Natural killer cell (primary cell): ENCODE results near the gene ARID1A. TPM values are rescaled to one million over a fixed set of nuclear protein-coding genes. Genes with fewer than 3 reads are reported as not detected.
"Not testable (repeated sequence)": the region's sequence is repeated elsewhere in the genome, so short reads cannot be mapped to it uniquely, and the experiment has no call there.

Experiments
- ATAC-seq, 3 donors: fragments of 150-1000 bp in 2 of 3; fragments of 200-7000 bp in 1 of 3; cut with Tn5 transposase; 1 replicate in 1 of 3; 2 replicates in 2 of 3; pipeline ENCODE4 v1.10.0; 2021; ENCODE audit warnings: mild to moderate bottlenecking in 2 of 3, moderate library complexity in 2 of 3
- DNase-seq, 2 donors: peaks; one replicate each; pipeline versions ENCODE4 v3.0.0 to v3.0.0-alpha.2; 2013 to 2021; ENCODE audit warnings: mixed read lengths in 1 of 2
- H3K27ac ChIP-seq: one replicate; pipeline ENCODE4 v1.5.1; 2013; ENCODE audit warnings: mild to moderate bottlenecking, low read length
- H3K27me3 ChIP-seq: one replicate; pipeline ENCODE4 v1.6.1; 2013; ENCODE audit warnings: low read length; ENCODE audit not compliant: control insufficient read depth, insufficient read depth
- H3K36me3 ChIP-seq: one replicate; pipeline ENCODE4 v1.6.1; 2013; ENCODE audit warnings: low read length; ENCODE audit not compliant: control insufficient read depth, insufficient read depth
- H3K4me1 ChIP-seq: one replicate; pipeline ENCODE4 v1.6.1; 2013; ENCODE audit warnings: low read length; ENCODE audit not compliant: control insufficient read depth, insufficient read depth
- H3K4me3 ChIP-seq: one replicate; pipeline ENCODE4 v1.5.1; 2013; ENCODE audit warnings: low read length
- H3K9me3 ChIP-seq: one replicate; pipeline ENCODE4 v1.6.1; 2013; ENCODE audit warnings: low read length; ENCODE audit not compliant: control insufficient read depth, insufficient read depth
- H3K27ac Mint-ChIP-seq, 2 donors: one replicate each; pipeline ENCODE4 v1.8.0; 2022; ENCODE audit warnings: mild to moderate bottlenecking in 2 of 2, mixed read lengths in 2 of 2, moderate library complexity in 1 of 2
- H3K27me3 Mint-ChIP-seq, 2 donors: one replicate each; pipeline ENCODE4 v1.8.0; 2022; ENCODE audit warnings: low read depth in 2 of 2, mixed read lengths in 2 of 2
- H3K36me3 Mint-ChIP-seq: one replicate; pipeline ENCODE4 v1.8.0; 2022; ENCODE audit warnings: mixed read lengths
- H3K4me1 Mint-ChIP-seq, 2 donors: one replicate each; pipeline ENCODE4 v1.8.0; 2022; ENCODE audit warnings: mixed read lengths in 2 of 2
- H3K4me3 Mint-ChIP-seq: one replicate; pipeline ENCODE4 v1.8.0; 2022; ENCODE audit warnings: mild to moderate bottlenecking, moderate library complexity, mixed read lengths
- H3K9me3 Mint-ChIP-seq, 2 donors: one replicate each; pipeline ENCODE4 v1.8.0; 2022; ENCODE audit warnings: mixed read lengths in 2 of 2
- CTCF ChIP-seq: fragments of 200-600 bp; IDR thresholded peaks from one replicate; pipeline ENCODE4 v1.8.0; 2022; ENCODE audit warnings: antibody characterized with exemption
- WGBS: methylation state at CpG from one replicate; pipeline ENCODE4 v1.1.7; 2013; ENCODE audit warnings: missing lambda C conversion rate; ENCODE audit not compliant: insufficient coverage; 5-methylcytosine and 5-hydroxymethylcytosine counted together
- intact Hi-C: fragments of 100-400 bp; cut with micrococcal nuclease; formaldehyde crosslinking; loops from one replicate; pipeline ENCODE4 v1.14.2; 2022
- total RNA-seq, 4 donors: library from RNA; stranded (reverse); fragments of 120-200 nt in 1 of 4; gene quantifications; one replicate each; pipeline versions ENCODE4 v1.2.3 to v1.2.4, GENCODE V29; 2013 to 2022

Gene ARID1A
- total RNA-seq, 3 donors from 2014 or later (not counting 1 experiment from before 2014, with no cell fraction given), result 199 to 214 (median 202) TPM

GRCh38 chr1:26724926-26725325, 29.1 kb downstream of the ARID1A start:
- Mint-ChIP-seq H3K27ac (peak overlapping the region; percentile 78 to 85), H3K9me3 (no peaks in the 10 kb centered on the region), H3K36me3 (no peaks in the 10 kb centered on the region), H3K4me3 (peak overlapping the region; percentile 68), H3K27me3 (no peaks in the 10 kb centered on the region), H3K4me1 (peaks cover 86 to 92% of the 10 kb centered on the region in 2 donors)
- TF ChIP-seq CTCF, result no peak
- Histone ChIP-seq H3K27ac (no peak overlapping the region), H3K4me3 (no peak overlapping the region), H3K27me3 (no peaks in the 10 kb centered on the region), H3K9me3 (no peaks in the 10 kb centered on the region), H3K36me3 (peaks cover 9% of the 10 kb centered on the region), H3K4me1 (peaks cover 58% of the 10 kb centered on the region)
- WGBS, result 33% methylated on average over 1 of the region's 1 CpG
- ATAC-seq (no peak), DNase-seq (no peak)
- intact Hi-C loops, result no loop called here

- H3K4me3 ChIP-seq, H3K9me3 Mint-ChIP-seq, H3K36me3 Mint-ChIP-seq, H3K27me3 ChIP-seq, H3K4me3 Mint-ChIP-seq, ATAC-seq, DNase-seq, intact Hi-C loops, H3K9me3 ChIP-seq, H3K27ac ChIP-seq, H3K27me3 Mint-ChIP-seq: not testable (repeated sequence)
- 93% methylated on average over 13 of the region's 14 CpGs for WGBS
- Histone ChIP-seq H3K36me3 (peaks cover 19% of the 10 kb centered on the region), H3K4me1 (peaks cover 48% of the 10 kb centered on the region)
- Mint-ChIP-seq H3K4me1 (peaks cover 85 to 93% of the 10 kb centered on the region in 2 donors), H3K27ac (peak overlapping the region in 1 of 2 donors; percentile 60)
Measured at GRCh38 chr1:26725904-26726303, 30.1 kb downstream of the ARID1A start.

GRCh38 chr1:26726784-26727183, 31.0 kb downstream of the ARID1A start:
- peaks cover 40% of the 10 kb centered on the region for H3K4me1 ChIP-seq
- no peak for ATAC-seq
- H3K27ac ChIP-seq, result no peak overlapping the region

GRCh38 chr1:26727476-26727875, 31.7 kb downstream of the ARID1A start:
- intact Hi-C loops, result no loop called here
- peak overlapping the region; percentile 60 to 72 for H3K27ac Mint-ChIP-seq
- peaks cover 10% of the 10 kb centered on the region for H3K36me3 Mint-ChIP-seq
- ATAC-seq (no peak), DNase-seq (no peak)
- H3K9me3 ChIP-seq, result no peaks in the 10 kb centered on the region
- H3K27ac ChIP-seq, result no peak overlapping the region
- no peak overlapping the region for H3K4me3 Mint-ChIP-seq
- no peak for TF ChIP-seq CTCF
- no peaks in the 10 kb centered on the region for H3K9me3 Mint-ChIP-seq
- peaks cover 34% of the 10 kb centered on the region for H3K36me3 ChIP-seq
- H3K4me3 ChIP-seq, result no peak overlapping the region
- H3K4me1 ChIP-seq, result peaks cover 33% of the 10 kb centered on the region
- H3K4me1 Mint-ChIP-seq, result peaks cover 82 to 89% of the 10 kb centered on the region in 2 donors
- H3K27me3 ChIP-seq, result no peaks in the 10 kb centered on the region
- no peaks in the 10 kb centered on the region for H3K27me3 Mint-ChIP-seq

More at GRCh38 chr1:26726784-26727183, 31.0 kb downstream of the ARID1A start:
- Histone ChIP-seq H3K36me3 (peaks cover 27% of the 10 kb centered on the region), H3K27me3 (no peaks in the 10 kb centered on the region), H3K4me3 (no peak overlapping the region), H3K9me3 (no peaks in the 10 kb centered on the region)
- Mint-ChIP-seq H3K4me3 (peak overlapping the region; percentile 22), H3K4me1 (peaks cover 85 to 91% of the 10 kb centered on the region in 2 donors), H3K36me3 (peaks cover 10% of the 10 kb centered on the region), H3K9me3 (no peaks in the 10 kb centered on the region), H3K27me3 (no peaks in the 10 kb centered on the region), H3K27ac (peak overlapping the region; percentile 60 to 72)
- no peak for TF ChIP-seq CTCF
- DNase-seq, result no peak
- 100% methylated on average over 1 of the region's 1 CpG for WGBS
- intact Hi-C loops, result no loop called here
